ENCODE results near the gene SMAD6.

DNA sequence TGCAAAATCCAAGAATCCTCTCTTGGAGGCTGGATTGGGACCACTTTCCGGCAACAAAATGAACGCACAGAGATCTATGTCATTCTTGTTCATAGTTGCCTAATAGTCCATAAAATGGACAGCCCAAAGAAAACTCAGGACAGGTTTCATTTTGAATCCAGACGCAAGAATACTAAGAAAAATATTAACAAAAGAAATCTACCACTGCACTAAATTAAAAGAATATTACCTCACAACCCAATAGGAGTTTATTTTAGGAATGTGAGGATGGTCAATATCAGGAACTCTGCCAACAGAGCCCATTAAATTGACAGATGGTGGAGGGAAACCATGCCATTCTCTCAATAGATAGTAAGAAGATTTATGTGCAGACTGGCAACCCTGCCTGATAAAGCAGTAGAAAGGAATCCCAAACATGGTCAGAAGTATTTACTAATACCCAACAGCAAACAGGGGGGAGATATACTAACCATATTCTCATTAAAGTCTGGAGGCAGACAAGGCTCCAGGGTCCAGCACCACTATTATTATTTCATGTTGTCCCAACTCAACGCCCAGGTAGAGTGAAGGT lies 127.6 kb downstream of the SMAD6 start:
- TF ChIP-seq EZH2 (optimal IDR thresholded peaks at IDR 0.05; ENCODE audit: low read depth, low read length) = no peak
- TF ChIP-seq, protein P1, sequence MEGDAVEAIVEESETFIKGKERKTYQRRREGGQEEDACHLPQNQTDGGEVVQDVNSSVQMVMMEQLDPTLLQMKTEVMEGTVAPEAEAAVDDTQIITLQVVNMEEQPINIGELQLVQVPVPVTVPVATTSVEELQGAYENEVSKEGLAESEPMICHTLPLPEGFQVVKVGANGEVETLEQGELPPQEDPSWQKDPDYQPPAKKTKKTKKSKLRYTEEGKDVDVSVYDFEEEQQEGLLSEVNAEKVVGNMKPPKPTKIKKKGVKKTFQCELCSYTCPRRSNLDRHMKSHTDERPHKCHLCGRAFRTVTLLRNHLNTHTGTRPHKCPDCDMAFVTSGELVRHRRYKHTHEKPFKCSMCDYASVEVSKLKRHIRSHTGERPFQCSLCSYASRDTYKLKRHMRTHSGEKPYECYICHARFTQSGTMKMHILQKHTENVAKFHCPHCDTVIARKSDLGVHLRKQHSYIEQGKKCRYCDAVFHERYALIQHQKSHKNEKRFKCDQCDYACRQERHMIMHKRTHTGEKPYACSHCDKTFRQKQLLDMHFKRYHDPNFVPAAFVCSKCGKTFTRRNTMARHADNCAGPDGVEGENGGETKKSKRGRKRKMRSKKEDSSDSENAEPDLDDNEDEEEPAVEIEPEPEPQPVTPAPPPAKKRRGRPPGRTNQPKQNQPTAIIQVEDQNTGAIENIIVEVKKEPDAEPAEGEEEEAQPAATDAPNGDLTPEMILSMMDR (IDR thresholded peaks at IDR 0.05; ENCODE audit: low read length) = no peak
- no peak for TF ChIP-seq EZH2phosphoT487 (IDR thresholded peaks at IDR 0.05; ENCODE audit: low read length)

Data from MM.1S (cell line).